Thoracic aorta (tissue), 2 donors: ENCODE data around the gene SCUBE1. TPM values are rescaled to one million over a fixed set of nuclear protein-coding genes. Genes with fewer than 3 reads are reported as not detected.

ENCODE experiments used
- ATAC-seq: fragments of 150-250 bp; one replicate; pipeline ENCODE4 v1.8.0; 2017; ENCODE audit warnings: low read depth; ENCODE audit not compliant: insufficient number of reproducible peaks, low FRiP score
- DNase-seq: peaks from one replicate; pipeline ENCODE4 v3.0.0-alpha.2; 2020; ENCODE audit warnings: low spot score
- H3K27ac ChIP-seq, 2 donors: fragments of 200-600 bp; sonication (generic); 1 replicate in 1 of 2; 2 replicates in 1 of 2; pipeline ENCODE4 v1.5.1; 2016; ENCODE audit warnings: mild to moderate bottlenecking in 2 of 2, moderate library complexity in 2 of 2
- H3K27me3 ChIP-seq: fragments of 200-600 bp; sonication (generic); replicated peaks from 2 replicates; pipeline ENCODE4 v1.6.0; 2016; ENCODE audit warnings: mild to moderate bottlenecking; ENCODE audit not compliant: insufficient read depth
- H3K36me3 ChIP-seq: fragments of 200-600 bp; sonication (generic); one replicate; pipeline ENCODE4 v1.5.1; 2016
- H3K4me1 ChIP-seq, 2 donors: fragments of 200-600 bp; sonication (generic); 1 replicate in 1 of 2; 2 replicates in 1 of 2; pipeline versions ENCODE4 v1.5.1 to v1.6.0; 2016; ENCODE audit warnings: low read depth in 2 of 2, mild to moderate bottlenecking in 1 of 2; ENCODE audit not compliant: control insufficient read depth in 1 of 2
- H3K4me3 ChIP-seq: fragments of 200-600 bp; sonication (generic); 2 replicates; pipeline ENCODE4 v1.5.1; 2016; ENCODE audit warnings: mild to moderate bottlenecking
- H3K9me3 ChIP-seq: fragments of 200-600 bp; sonication (generic); 2 replicates; pipeline ENCODE4 v1.5.1; 2016
- CTCF ChIP-seq: fragments of 200-600 bp; sonication (generic); IDR thresholded peaks from one replicate; pipeline ENCODE4 v1.5.1; 2019; ENCODE audit warnings: antibody characterized with exemption
- total RNA-seq, 2 donors: library from RNA; depleted of rRNA; stranded (reverse); fragments of >200 nt; gene quantifications; one replicate each; pipeline versions ENCODE4 v1.1.0 to v1.2.3, GENCODE V29; 2016

SCUBE1 gene
- total RNA-seq, 2 donors from 2014 or later = 6.0 to 25.0 TPM

DNA sequence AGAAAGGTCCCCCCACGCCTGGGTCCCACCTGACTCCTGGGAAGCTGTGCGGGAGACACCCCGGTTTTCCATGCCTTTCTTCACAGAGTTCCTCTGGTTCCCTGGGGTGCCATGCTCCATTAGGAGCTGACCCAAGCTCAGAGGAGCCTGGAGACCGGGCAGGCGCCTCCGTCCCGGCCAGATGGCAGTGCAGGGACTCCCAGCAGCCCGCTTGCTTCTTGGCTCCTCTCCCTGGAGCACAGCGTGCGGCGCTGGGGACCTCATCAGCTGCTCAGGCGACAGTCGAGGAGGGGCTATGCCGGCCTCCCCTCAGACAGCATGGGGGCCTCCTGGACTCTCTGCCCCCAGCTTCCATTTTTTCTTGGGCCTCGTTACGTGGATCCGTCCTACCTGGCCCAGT is 143.1 kb downstream of the SCUBE1 start:
- H3K9me3 ChIP-seq = no peaks in the 10 kb centered on the region
- H3K36me3 ChIP-seq = no peaks in the 10 kb centered on the region
- TF ChIP-seq CTCF = no peak
- H3K4me3 ChIP-seq = no peak overlapping the region
- no peak for DNase-seq
- H3K4me1 ChIP-seq = no peaks in the 10 kb centered on the region
- no peak overlapping the region for H3K27ac ChIP-seq
- no peak for ATAC-seq
- no peaks in the 10 kb centered on the region for H3K27me3 ChIP-seq

DNA sequence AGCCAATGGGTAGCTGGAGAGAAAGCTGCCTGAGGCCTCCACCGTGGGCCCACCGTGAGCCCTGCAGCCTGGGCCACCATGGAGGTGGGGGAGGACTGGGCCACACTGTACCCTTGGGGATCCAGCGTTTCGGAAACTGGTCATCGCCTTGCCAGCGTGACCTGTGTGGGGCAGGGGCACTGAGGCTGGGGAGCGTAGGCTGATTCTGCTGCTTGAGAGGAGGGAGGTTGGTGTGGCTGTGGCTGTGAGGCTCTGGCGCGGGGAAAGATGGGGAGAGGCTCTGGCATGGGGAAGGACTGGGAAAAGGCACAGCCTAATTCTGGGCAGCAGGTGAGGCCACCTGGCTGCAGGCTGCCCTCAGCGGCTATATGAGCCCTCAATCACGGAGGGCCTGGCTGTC is 143.6 kb downstream of the SCUBE1 start:
- no peak overlapping the region for H3K27ac ChIP-seq
- H3K4me1 ChIP-seq = no peaks in the 10 kb centered on the region
- ATAC-seq (no peak), DNase-seq (no peak)
- no peaks in the 10 kb centered on the region for H3K27me3 ChIP-seq
- no peak for TF ChIP-seq CTCF
- H3K9me3 ChIP-seq = no peaks in the 10 kb centered on the region
- no peaks in the 10 kb centered on the region for H3K36me3 ChIP-seq
- H3K4me3 ChIP-seq = no peak overlapping the region

DNA sequence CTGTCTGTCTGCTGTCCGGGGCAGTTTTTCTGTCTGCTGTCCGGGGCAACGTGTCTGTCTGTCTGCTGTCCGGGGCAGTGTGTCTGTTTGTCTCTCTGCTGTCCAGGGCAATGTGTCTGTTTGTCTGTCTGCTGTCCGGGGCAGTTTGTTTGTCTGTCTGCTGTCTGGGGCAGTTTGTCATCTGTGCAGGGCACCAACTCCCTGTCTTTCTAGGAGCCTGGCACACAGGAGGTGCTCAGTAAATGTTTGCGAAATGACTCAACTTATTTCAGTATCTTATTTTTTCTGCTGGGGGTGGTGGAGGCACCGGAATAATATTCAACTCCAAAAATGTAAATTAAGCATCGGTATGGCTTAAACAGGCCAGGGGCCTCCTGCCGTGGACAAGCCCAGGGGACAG is 144.2 kb downstream of the SCUBE1 start:
- DNase-seq (no peak), ATAC-seq (no peak)
- no peaks in the 10 kb centered on the region for H3K27me3 ChIP-seq
- no peaks in the 10 kb centered on the region for H3K36me3 ChIP-seq
- no peaks in the 10 kb centered on the region for H3K4me1 ChIP-seq
- no peaks in the 10 kb centered on the region for H3K9me3 ChIP-seq
- H3K27ac ChIP-seq = no peak overlapping the region
- no peak for TF ChIP-seq CTCF
- no peak overlapping the region for H3K4me3 ChIP-seq

GRCh38 chr22:43198126-43198525 is 145.0 kb downstream of the SCUBE1 start:
- Histone ChIP-seq H3K4me3 (no peak overlapping the region), H3K4me1 (no peaks in the 10 kb centered on the region), H3K27ac (no peak overlapping the region), H3K9me3 (no peaks in the 10 kb centered on the region), H3K27me3 (no peaks in the 10 kb centered on the region), H3K36me3 (no peaks in the 10 kb centered on the region)
- no peak for TF ChIP-seq CTCF
- no peak for ATAC-seq
- no peak for DNase-seq

- H3K4me3 ChIP-seq = no peak overlapping the region
- H3K27me3 ChIP-seq = no peaks in the 10 kb centered on the region
- no peak for ATAC-seq
- DNase-seq = no peak
- H3K9me3 ChIP-seq = no peaks in the 10 kb centered on the region
- no peaks in the 10 kb centered on the region for H3K36me3 ChIP-seq
- H3K27ac ChIP-seq = no peak overlapping the region
- no peak for TF ChIP-seq CTCF
- H3K4me1 ChIP-seq = no peaks in the 10 kb centered on the region
These were observed 145.8 kb downstream of the SCUBE1 start for GRCh38 chr22:43197271-43197941.
